ENCODE measurements around the gene TCN1. TPM values are rescaled to one million over a fixed set of nuclear protein-coding genes. Genes with fewer than 3 reads are reported as not detected.
"Not testable (repeated sequence)": the region's sequence is repeated elsewhere in the genome, so short reads cannot be mapped to it uniquely, and the experiment has no call there.

TCN1 gene
- not detected in 2 replicates for total RNA-seq

GRCh38 chr11:59866397-59866796 is at the start of gene TCN1:
TSS of gene TCN1 (minus strand) at chr11:59866487. CDS start at chr11:59866470, 17 bp downstream.
- DNase-seq (ENCODE audit: low read depth in 2 of 2), result no peak

GRCh38 chr11:59903569-59903968 is 37.3 kb upstream of the TCN1 start:
- not testable (repeated sequence) for DNase-seq (ENCODE audit: low read depth in 2 of 2)

- DNase-seq (ENCODE audit: low read depth in 2 of 2), result peak; percentile 98 to 99
Measured at GRCh38 chr11:59901306-59901705, 35.0 kb upstream of the TCN1 start.

- peak in 1 of 2 donors; percentile 16 for DNase-seq (ENCODE audit: low read depth in 2 of 2)
Measured at GRCh38 chr11:59900366-59901126, 34.3 kb upstream of the TCN1 start.

GRCh38 chr11:59899532-59899931 is 33.2 kb upstream of the TCN1 start:
- DNase-seq (ENCODE audit: low read depth in 2 of 2), result peak in 1 of 2 donors; percentile 46

- no peak for DNase-seq (ENCODE audit: low read depth in 2 of 2)
Measured at GRCh38 chr11:59898650-59899049, 32.4 kb upstream of the TCN1 start.

- no peak for DNase-seq (ENCODE audit: low read depth in 2 of 2)
Measured at GRCh38 chr11:59898046-59898445, 31.8 kb upstream of the TCN1 start.

- DNase-seq (ENCODE audit: low read depth in 2 of 2), result no peak
Measured at GRCh38 chr11:59894616-59895015, 28.3 kb upstream of the TCN1 start.

GRCh38 chr11:59891781-59892181 is 25.5 kb upstream of the TCN1 start:
- DNase-seq (ENCODE audit: low read depth in 2 of 2), result peak in 1 of 2 donors; percentile 17

GRCh38 chr11:59887156-59887555 is 20.9 kb upstream of the TCN1 start:
- DNase-seq (ENCODE audit: low read depth in 2 of 2), result not testable (repeated sequence)

GRCh38 chr11:59883597-59883996 is 17.3 kb upstream of the TCN1 start:
- no peak for DNase-seq (ENCODE audit: low read depth in 2 of 2)

- no peak for DNase-seq (ENCODE audit: low read depth in 2 of 2)
Measured at GRCh38 chr11:59879567-59879966, 13.3 kb upstream of the TCN1 start.

- peak in 1 of 2 donors; percentile 7 for DNase-seq (ENCODE audit: low read depth in 2 of 2)
Measured at GRCh38 chr11:59878575-59878974, 12.3 kb upstream of the TCN1 start, which contains the start of gene OOSP3. TSS of gene OOSP3 (plus strand) at chr11:59878782. CDS start at chr11:59878809, 27 bp downstream.

GRCh38 chr11:59877784-59878183 is 11.5 kb upstream of the TCN1 start:
- no peak for DNase-seq (ENCODE audit: low read depth in 2 of 2)

- no peak for DNase-seq (ENCODE audit: low read depth in 2 of 2)
Measured at GRCh38 chr11:59877325-59877724, 11.0 kb upstream of the TCN1 start.

- DNase-seq (ENCODE audit: low read depth in 2 of 2), result no peak
Measured at GRCh38 chr11:59875856-59876519, 9.7 kb upstream of the TCN1 start.

- no peak for DNase-seq (ENCODE audit: low read depth in 2 of 2)
Measured at GRCh38 chr11:59872076-59872475, 5.8 kb upstream of the TCN1 start.

- no peak for DNase-seq (ENCODE audit: low read depth in 2 of 2)
Measured at GRCh38 chr11:59867946-59868345, 1.7 kb upstream of the TCN1 start.

- no peak for DNase-seq (ENCODE audit: low read depth in 2 of 2)
Measured at GRCh38 chr11:59866836-59867235, 549 bp upstream of the TCN1 start.

GRCh38 chr11:59865031-59865430 is 1.3 kb downstream of the TCN1 start:
- DNase-seq (ENCODE audit: low read depth in 2 of 2), result peak in 1 of 2 donors; percentile 82

- DNase-seq (ENCODE audit: low read depth in 2 of 2), result peak in 1 of 2 donors; percentile 42
Measured at GRCh38 chr11:59862252-59862651, 4.0 kb downstream of the TCN1 start.

GRCh38 chr11:59859673-59860072 is 6.6 kb downstream of the TCN1 start:
- DNase-seq (ENCODE audit: low read depth in 2 of 2), result no peak
